HG02973 (cell line): ENCODE measurements around the gene PI4KA.
"Not testable (repeated sequence)": the region's sequence is repeated elsewhere in the genome, so short reads cannot be mapped to it uniquely, and the experiment has no call there.

Experiments
- ATAC-seq: cut with Tn5 transposase; IDR thresholded peaks from one replicate; pipeline ENCODE4 v1.9.1; 2021; ENCODE audit warnings: moderate library complexity; ENCODE audit not compliant: unreplicated experiment

PI4KA gene

DNA sequence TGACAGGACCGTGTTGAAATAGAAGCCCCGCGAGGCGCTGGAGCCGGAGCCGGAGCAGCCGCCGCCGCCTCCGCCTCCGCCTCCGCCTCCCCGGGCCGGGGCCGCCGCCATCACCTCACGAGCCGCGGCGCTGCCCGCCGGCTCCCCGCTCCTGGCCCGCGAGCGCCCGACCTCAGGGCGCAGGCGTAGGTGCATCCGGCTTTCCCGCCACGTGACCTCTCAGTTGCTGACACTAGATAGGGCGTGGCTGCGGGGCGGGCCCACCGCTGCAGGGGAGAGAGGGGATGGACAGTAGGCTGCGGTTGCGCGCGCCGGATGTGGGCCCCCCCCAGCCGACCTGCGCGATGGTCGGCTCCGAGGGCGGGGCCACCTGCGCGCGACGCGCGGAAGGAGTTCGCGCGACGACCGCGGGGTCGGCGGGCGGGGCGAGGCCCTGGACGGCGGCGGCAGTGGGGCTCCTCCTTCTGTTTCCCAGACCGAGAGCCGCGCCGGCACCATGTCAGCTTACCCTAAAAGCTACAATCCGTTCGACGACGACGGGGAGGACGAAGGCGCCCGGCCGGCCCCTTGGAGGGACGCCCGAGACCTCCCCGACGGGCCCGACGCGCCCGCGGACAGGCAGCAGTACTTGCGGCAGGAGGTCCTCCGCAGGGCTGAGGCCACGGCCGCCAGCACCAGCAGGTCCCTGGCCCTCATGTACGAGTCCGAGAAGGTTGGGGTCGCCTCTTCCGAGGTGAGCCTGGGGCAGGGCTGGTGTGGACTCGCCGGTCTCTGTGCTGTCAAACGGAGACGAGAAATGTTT, at the start of gene PI4KA, which contains the start of gene SNAP29:
PI4KA (minus strand) TSS at position 197 of the 802 bp plus-strand sequence; CDS start at position 111, 86 bp downstream.
SNAP29 (plus strand) TSS at position 393 of the 802 bp plus-strand sequence; CDS start at position 497, 104 bp downstream.
- ATAC-seq = peak; percentile 79

DNA sequence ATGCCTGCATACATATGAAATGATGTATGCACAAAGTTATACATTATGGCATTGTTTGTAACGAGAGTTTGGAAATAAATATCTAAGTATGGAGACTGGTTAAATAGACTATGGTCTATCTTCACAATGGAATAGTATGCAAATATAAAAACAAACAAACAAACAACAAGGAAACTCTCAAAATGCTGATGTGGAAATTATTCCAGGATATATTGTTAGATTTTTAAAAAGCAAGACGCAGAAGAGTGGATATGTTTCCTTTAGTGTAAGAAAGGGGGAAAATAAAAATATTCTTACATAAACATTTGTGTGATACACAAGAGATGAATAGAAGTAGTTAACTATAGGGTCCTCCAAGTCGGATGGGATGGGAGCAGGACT, 47.8 kb upstream of the PI4KA start:
- ATAC-seq = no peak

DNA sequence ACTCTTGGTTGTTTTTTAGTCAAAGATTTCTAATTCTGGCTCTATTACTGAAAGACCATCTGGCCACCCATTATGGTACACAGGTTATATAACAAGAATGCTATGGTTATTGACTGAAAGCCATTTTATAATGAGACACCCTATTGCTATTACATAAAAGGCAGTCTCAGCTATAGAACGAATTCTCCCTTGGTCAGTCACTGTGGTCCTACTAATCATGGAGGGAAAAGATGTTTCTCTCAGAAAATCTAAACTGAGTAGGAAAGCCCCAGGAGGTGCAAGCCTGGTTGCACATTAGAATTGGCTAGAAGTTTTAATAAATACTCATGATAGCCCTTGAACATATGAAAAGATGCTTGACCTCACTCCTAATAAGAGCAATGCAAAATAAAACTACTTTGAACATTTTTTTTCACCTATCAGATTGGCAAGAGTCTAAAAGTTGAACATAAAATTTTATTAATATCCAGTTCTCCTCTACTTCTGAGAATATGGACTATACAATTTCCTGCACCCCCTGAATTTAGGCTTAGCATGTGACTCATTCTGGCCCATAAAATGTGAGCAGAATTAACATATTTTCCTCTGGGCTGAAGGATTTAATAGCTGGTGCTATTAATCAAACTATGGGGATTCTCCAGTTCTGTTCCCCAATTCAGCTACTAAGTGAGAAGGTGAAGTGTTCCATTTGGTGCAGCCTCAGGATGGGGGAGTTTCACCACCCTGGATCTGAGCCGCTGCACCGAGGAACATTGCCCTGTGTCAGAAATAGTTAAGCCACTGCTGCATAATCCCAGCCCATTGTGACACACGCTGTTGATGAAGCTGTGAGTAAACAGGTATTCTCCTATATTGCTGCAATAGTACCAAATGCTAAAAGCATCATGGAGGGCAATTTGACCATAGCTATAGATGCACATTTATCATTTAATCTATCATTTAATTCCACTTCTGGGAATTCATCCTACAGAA, 47.1 kb upstream of the PI4KA start:
- no peak for ATAC-seq

DNA sequence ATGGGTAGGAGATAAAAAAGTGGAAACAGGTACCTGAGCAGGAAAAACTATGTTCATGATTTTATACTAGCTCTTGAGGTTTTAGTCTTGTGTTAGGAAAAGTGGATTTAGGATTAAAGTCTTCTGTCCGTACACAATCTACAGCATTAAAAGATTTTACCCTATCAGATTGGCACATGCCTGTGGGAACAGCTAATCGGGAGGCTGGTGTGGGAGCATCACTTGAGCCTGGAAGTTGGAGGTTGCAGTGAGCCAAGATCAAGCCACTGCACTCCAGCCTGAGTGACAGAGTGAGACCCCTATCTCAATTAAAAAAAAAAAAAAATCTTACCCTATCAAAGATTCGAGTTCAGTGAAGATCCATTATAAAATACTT, 46.4 kb upstream of the PI4KA start:
- no peak for ATAC-seq

- ATAC-seq = no peak
Observed at GRCh38 chr22:20904008-20904979, 45.7 kb upstream of the PI4KA start.

DNA sequence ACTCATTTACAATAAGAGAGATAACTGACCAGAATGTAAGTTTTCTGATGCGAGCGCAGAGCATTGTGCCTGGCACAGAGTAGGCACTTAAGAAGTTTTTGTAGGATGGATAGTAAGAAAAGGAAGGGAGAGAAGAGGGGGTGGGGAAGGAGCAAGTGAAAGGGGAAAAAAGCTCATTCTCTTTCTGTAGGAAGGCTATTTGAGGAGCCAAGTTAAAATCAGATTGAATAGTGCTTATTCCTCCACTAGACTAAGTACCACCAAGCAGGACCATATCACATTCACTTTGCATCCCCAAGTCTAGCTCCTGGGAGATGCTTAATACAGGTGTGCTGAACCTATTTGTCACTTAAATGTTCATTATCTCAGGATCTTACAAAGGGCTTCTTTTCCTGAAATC, 44.5 kb upstream of the PI4KA start:
- no peak for ATAC-seq

GRCh38 chr22:20901093-20902033, 42.8 kb upstream of the PI4KA start:
- not testable (repeated sequence) for ATAC-seq

GRCh38 chr22:20899827-20900423, 41.3 kb upstream of the PI4KA start:
- no peak for ATAC-seq

GRCh38 chr22:20897737-20898136, 39.1 kb upstream of the PI4KA start:
- ATAC-seq = not testable (repeated sequence)

DNA sequence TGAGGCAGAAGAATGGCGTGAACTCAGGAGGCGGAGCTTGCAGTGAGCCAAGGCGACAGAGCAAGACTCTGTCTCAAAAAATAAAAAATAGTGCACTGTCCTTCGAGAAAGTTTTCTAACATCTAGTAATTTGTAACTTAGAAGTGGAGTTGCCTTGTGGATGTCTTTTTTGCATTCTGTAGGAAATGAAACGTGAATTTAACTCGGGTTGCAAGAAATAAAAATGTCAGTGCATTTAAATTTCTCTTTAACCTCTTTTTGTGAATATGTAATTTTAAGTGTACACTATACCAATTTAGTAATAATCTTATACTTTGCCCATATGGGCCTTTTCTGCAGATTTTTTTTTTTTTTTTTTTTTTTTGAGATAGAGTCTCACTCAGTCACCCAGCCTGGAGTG, 32.4 kb upstream of the PI4KA start:
- ATAC-seq = no peak

- no peak for ATAC-seq
Observed at GRCh38 chr22:20889904-20890540, 31.4 kb upstream of the PI4KA start.

DNA sequence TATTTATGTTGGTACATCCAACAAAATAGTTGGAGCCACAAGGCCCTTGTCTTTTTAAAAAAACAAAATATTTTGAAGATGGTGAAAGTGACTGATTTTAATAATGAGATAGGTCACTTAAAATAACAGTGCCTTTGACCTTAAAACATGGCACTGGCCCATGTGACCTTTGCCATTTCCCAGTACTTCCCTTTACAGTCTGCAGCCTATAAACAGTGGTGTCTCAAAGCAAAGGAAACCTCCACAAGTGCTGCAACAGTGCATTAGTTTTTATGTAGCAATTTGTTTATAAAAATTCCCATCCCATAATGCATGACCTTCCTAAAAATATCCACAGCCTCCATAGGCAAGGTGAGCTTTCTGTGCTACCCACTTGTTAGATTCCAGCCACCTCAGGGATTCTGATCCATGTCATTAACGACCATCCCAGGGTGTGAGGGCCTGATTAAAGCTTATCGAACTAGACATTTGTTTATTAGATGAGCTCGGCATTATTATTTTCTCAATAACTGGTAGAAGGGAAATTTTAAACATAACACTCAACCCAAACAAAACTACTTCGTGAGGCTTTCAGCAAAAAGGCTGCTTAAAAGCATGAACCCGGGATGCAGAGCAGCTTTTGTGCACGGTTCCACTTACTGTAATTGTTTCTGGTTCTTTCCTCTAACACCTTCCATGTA, 30.6 kb upstream of the PI4KA start:
- no peak for ATAC-seq

- no peak for ATAC-seq
Observed at GRCh38 chr22:20887375-20887774, 28.8 kb upstream of the PI4KA start.

DNA sequence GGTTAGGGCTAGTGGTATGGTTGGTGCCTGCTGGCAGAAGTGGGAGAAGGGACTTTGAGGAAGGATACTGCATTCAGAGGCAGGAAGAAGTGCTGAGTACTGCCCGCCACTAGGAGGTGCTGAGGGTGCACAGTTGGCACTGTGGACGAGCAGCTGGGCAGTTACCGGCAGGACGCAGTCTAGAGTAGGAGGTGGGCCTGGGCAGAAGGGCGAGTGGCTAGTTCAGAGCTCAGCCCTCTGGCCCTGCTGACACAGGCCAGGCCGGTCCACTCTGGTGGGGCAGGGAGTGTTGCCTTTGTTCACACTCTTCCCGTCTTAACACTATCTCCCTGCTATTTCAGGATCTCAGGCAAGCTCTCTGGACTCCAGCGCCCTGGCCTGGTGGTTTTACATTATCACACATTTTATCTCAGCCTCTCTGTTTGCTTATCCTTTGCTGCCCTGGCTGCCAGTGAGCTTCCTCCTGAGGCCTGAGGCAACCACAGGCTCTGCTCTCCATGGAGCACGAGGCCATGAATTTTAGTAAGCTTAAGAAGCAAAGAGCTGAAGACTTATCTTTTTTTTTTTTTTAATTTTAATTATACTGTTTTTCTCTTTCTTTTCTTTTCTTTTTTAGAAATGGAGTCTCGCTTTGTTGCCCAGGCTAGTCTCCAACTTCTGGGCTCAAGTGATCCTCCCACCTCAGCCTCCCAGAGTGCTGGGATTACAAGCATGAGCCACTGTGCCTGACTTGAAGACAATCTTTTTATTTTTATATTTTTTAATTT, 27.1 kb upstream of the PI4KA start:
- no peak for ATAC-seq

DNA sequence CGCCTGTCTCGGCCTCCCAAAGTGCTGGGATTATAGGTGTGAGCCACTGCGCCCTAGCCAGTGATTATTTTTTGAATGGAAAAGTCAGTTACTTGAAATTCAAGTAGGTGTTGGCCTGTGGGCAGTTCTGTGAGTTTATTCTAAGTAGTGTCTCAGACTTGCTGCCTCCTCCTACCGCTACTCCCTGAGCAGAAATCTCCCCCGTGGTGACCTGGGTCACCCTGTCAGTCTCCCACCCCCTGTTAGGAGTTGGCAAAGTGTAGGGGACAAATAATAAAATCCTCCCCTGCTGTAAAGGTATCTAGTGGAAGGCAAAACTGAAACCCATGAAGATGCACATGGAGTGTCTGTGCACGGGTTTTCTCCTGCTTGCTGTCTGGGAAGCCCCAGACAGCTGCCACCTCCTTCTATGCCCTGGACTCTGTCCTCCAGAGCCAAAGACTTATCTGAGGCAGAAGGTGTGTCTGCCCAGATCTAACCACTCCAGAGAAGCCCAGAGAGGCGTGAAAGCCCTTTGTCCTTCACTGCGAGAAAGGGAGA, 26.5 kb upstream of the PI4KA start:
- ATAC-seq = no peak

DNA sequence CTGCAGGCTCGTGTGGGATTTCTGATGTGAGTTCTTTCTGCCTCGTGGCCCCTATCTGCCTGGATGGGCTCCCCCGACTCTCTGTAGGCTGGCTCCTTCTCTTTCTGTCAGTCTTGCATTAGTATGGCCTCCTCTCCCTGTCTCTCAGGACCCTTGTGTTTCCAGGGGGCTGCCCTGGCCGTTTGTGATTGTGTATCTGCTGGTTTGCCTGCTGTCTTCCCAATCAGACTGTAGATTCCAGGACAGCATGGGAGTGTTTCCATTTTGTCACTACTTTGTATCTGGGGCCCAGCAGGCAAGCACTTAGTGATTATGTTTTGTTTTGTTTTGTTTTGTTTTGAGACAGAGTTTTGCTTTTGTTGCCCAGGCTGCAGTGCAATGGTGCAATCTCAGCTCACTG, 25.8 kb upstream of the PI4KA start:
- ATAC-seq = no peak

DNA sequence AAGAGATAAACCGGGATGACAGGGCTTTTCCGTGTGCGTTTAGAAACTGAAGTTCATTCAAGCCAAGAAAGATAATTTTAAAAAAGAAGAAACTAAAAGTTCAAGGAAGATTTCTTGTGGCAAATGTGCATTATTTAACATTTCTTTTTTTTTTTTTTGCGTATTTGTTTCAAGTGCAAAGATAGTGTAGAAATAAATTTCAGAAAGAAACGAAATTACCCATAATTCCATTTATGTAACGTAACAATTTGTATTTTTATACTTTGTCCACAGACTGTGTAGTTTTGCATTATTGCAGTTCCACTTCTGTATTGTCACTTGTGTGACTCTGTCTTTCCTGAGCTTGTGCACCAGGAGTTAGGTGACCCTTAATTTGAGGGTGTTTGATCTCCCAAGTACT, 24.2 kb upstream of the PI4KA start:
- ATAC-seq = no peak
